B cell (primary cell): ENCODE data around the gene UBE2O. TPM values are rescaled to one million over a fixed set of nuclear protein-coding genes. Genes with fewer than 3 reads are reported as not detected.

Source experiments
- ATAC-seq: fragments of 200-7000 bp; cut with Tn5 transposase; one replicate; pipeline ENCODE4 v1.10.0; 2021; ENCODE audit warnings: low read depth, mild to moderate bottlenecking, moderate number of reproducible peaks, moderate library complexity
- CTCF ChIA-PET: fragments of 350-600 bp; sonication (Branson Sonifier 250); formaldehyde crosslinking; loops from one replicate; lab custom pipeline; 2021; ENCODE audit warnings: antibody characterized with exemption, inconsistent platforms; lab: Charles Lee
- POLR2A ChIA-PET: fragments of 350-600 bp; sonication (Branson Sonifier 250); formaldehyde crosslinking; loops from one replicate; lab custom pipeline; 2021; ENCODE audit warnings: antibody characterized with exemption; lab: Charles Lee
- DNase-seq: peaks from one replicate; pipeline ENCODE4 v3.0.0; 2013
- H2AFZ ChIP-seq: 2 replicates; pipeline ENCODE4 v1.6.1; 2012; ENCODE audit warnings: mild to moderate bottlenecking, low read depth, low read length; ENCODE audit not compliant: insufficient read depth, poor library complexity, severe bottlenecking
- H3K27ac ChIP-seq, 2 donors: 1 replicate in 1 of 2; 2 replicates in 1 of 2; pipeline ENCODE4 v1.5.1; 2012 to 2013; ENCODE audit warnings: low read length in 2 of 2, mild to moderate bottlenecking in 2 of 2, moderate library complexity in 1 of 2
- H3K27me3 ChIP-seq, 4 experiments: fragments of 200-600 bp in 1 of 4; sonication (generic) in 1 of 4; replicated peaks in 1 of 4; 1 replicate in 2 of 4; 2 replicates in 2 of 4; pipeline versions ENCODE4 v1.6.1 to v1.7.0; 2013 to 2016; ENCODE audit warnings: low read length in 3 of 4, mild to moderate bottlenecking in 2 of 4, mixed read lengths in 1 of 4, moderate library complexity in 1 of 4; ENCODE audit not compliant: insufficient read depth in 4 of 4, control insufficient read depth in 3 of 4; ENCODE audit errors: control extremely low read depth in 1 of 4
- H3K36me3 ChIP-seq, 2 experiments: replicated peaks in 1 of 2; 1 replicate in 1 of 2; 2 replicates in 1 of 2; pipeline versions ENCODE4 v1.6.1 to v1.7.1; 2013; ENCODE audit warnings: low read length in 1 of 2; ENCODE audit not compliant: insufficient read depth in 2 of 2, control insufficient read depth in 1 of 2; ENCODE audit errors: control extremely low read depth in 1 of 2, extremely low read depth in 1 of 2
- H3K4me1 ChIP-seq, 2 donors: fragments of 200-600 bp in 1 of 2; sonication (generic) in 1 of 2; 1 replicate in 1 of 2; 2 replicates in 1 of 2; pipeline versions ENCODE4 v1.5.1 to v1.6.1; 2013 to 2017; ENCODE audit warnings: low read length in 2 of 2; ENCODE audit not compliant: control insufficient read depth in 2 of 2, insufficient read depth in 2 of 2
- H3K4me2 ChIP-seq: replicated peaks from 2 replicates; pipeline ENCODE3; 2012; ENCODE audit warnings: mild to moderate bottlenecking, low read depth, low read length; ENCODE audit not compliant: poor library complexity, severe bottlenecking
- H3K4me3 ChIP-seq, 5 experiments: fragments of 200-600 bp in 1 of 5; sonication (generic) in 1 of 5; 1 replicate in 3 of 5; 2 replicates in 2 of 5; pipeline versions ENCODE4 v1.5.1 to v1.7.0; 2011 to 2016; ENCODE audit warnings: low read length in 4 of 5, mild to moderate bottlenecking in 4 of 5, low read depth in 2 of 5, control low read depth in 1 of 5, moderate library complexity in 1 of 5; ENCODE audit not compliant: insufficient read depth in 1 of 5; ENCODE audit errors: control extremely low read depth in 1 of 5, extremely low read depth in 1 of 5
- H3K79me2 ChIP-seq: fragments of 200-600 bp; sonication (generic); one replicate; pipeline ENCODE4 v1.6.0; 2016; ENCODE audit warnings: low read length; ENCODE audit not compliant: control insufficient read depth, insufficient read depth
- H3K9ac ChIP-seq: fragments of 200-600 bp; sonication (generic); 2 replicates; pipeline ENCODE4 v1.6.1; 2017; ENCODE audit warnings: mild to moderate bottlenecking, low read length, moderate library complexity
- H3K9me3 ChIP-seq, 3 donors: one replicate each; pipeline versions ENCODE4 v1.6.1 to v1.7.1; 2013; ENCODE audit warnings: low read length in 2 of 3; ENCODE audit not compliant: control insufficient read depth in 2 of 3, insufficient read depth in 1 of 3; ENCODE audit errors: control extremely low read depth in 1 of 3
- H4K20me1 ChIP-seq: 2 replicates; pipeline ENCODE4 v1.6.0; 2012; ENCODE audit warnings: mild to moderate bottlenecking, low read length; ENCODE audit not compliant: insufficient read depth, control insufficient read depth, poor library complexity, severe bottlenecking
- H3K27ac Mint-ChIP-seq: one replicate; pipeline ENCODE4 v1.8.0; 2021; ENCODE audit warnings: mixed read lengths
- H3K27me3 Mint-ChIP-seq: one replicate; pipeline ENCODE4 v1.8.0; 2021; ENCODE audit warnings: mixed read lengths
- H3K4me1 Mint-ChIP-seq: one replicate; pipeline ENCODE4 v1.8.0; 2021; ENCODE audit warnings: mixed read lengths
- H3K4me3 Mint-ChIP-seq: one replicate; pipeline ENCODE4 v1.8.0; 2021; ENCODE audit warnings: mixed read lengths
- H3K9me3 Mint-ChIP-seq: one replicate; pipeline ENCODE4 v1.8.0; 2022; ENCODE audit warnings: mixed read lengths; ENCODE audit not compliant: insufficient read depth
- CTCF ChIP-seq: fragments of 200-600 bp; IDR thresholded peaks from one replicate; pipeline ENCODE4 v1.8.0; 2022; ENCODE audit warnings: antibody characterized with exemption, mild to moderate bottlenecking
- EZH2 ChIP-seq: IDR thresholded peaks from 2 replicates; pipeline ENCODE4 v1.6.1; 2012; ENCODE audit warnings: borderline replicate concordance, low read depth, mild to moderate bottlenecking, moderate library complexity, low read length; ENCODE audit not compliant: insufficient read depth, poor library complexity, severe bottlenecking
- WGBS: methylation state at CpG from one replicate; pipeline ENCODE4 v1.1.5; 2013; ENCODE audit warnings: missing lambda C conversion rate; ENCODE audit not compliant: insufficient coverage; 5-methylcytosine and 5-hydroxymethylcytosine counted together
- intact Hi-C: fragments of 100-400 bp; cut with micrococcal nuclease; formaldehyde crosslinking; loops from one replicate; pipeline ENCODE4 v1.10.0; 2022
- polyA plus RNA-seq: library from polyadenylated mRNA; depleted of rRNA; stranded (reverse); fragments of >200 nt; gene quantifications from 2 replicates; pipeline ENCODE4 v1.2.3, GENCODE V29; 2012
- total RNA-seq, 2 donors: library from RNA; stranded (reverse); fragments of 120-200 nt in 1 of 2; gene quantifications; 1 replicate in 1 of 2; 2 replicates in 1 of 2; pipeline versions ENCODE4 v1.2.3 to v1.2.4, GENCODE V29; 2013 to 2022

The UBE2O gene
- total and polyA plus RNA-seq, 2 donors (not counting 1 experiment from before 2014, with no cell fraction given) = 41.3 to 54.0 TPM

- peaks cover 17% of the 10 kb centered on the region for H3K79me2 ChIP-seq
- H4K20me1 ChIP-seq = peaks cover 20% of the 10 kb centered on the region
- H3K27ac Mint-ChIP-seq = no peak overlapping the region
- TF ChIP-seq EZH2 (no peak), CTCF (no peak)
- no peak for ATAC-seq
- H3K9me3 Mint-ChIP-seq = no peaks in the 10 kb centered on the region
- no peak overlapping the region for H2AFZ ChIP-seq
- H3K27ac ChIP-seq = no peak overlapping the region
- peaks cover 0 to 84% of the 10 kb centered on the region in 2 experiments for H3K36me3 ChIP-seq
- H3K4me1 Mint-ChIP-seq = no peaks in the 10 kb centered on the region
- H3K4me3 ChIP-seq = no peak overlapping the region
- no peak for DNase-seq
- intact Hi-C loops = no loop called here
- no peak overlapping the region for H3K9ac ChIP-seq
- ChIA-PET CTCF (interaction anchor here (0.9 to 6.3 kb wide), 8 partner anchors 11 to 99 kb away, joined by 3 to 119 read pairs (median 30); partner anchors contain the start of gene SPHK1), POLR2A (no interaction called here)
- H3K27me3 ChIP-seq = no peaks in the 10 kb centered on the region
- H3K27me3 Mint-ChIP-seq = no peaks in the 10 kb centered on the region
- no peak overlapping the region for H3K4me3 Mint-ChIP-seq
- H3K4me2 ChIP-seq = no peak overlapping the region
- H3K9me3 ChIP-seq = no peaks in the 10 kb centered on the region
- no peaks in the 10 kb centered on the region for H3K4me1 ChIP-seq
- WGBS = 97% methylated on average over 15 of the region's 15 CpGs
These were observed 57.0 kb downstream of the UBE2O start for GRCh38 chr17:76395980-76396379.

GRCh38 chr17:76394166-76394565 lies 58.8 kb downstream of the UBE2O start:
- no peak for DNase-seq
- TF ChIP-seq EZH2 (no peak), CTCF (no peak)
- Mint-ChIP-seq H3K27ac (no peak overlapping the region), H3K9me3 (no peaks in the 10 kb centered on the region), H3K27me3 (no peaks in the 10 kb centered on the region), H3K4me1 (no peaks in the 10 kb centered on the region), H3K4me3 (no peak overlapping the region)
- no peak for ATAC-seq
- Histone ChIP-seq H3K4me3 (no peak overlapping the region), H3K9ac (no peak overlapping the region), H3K27ac (no peak overlapping the region), H3K36me3 (peaks cover 0 to 75% of the 10 kb centered on the region in 2 experiments), H3K27me3 (no peaks in the 10 kb centered on the region), H2AFZ (no peak overlapping the region), H3K4me1 (no peaks in the 10 kb centered on the region), H3K4me2 (no peak overlapping the region), H3K9me3 (no peaks in the 10 kb centered on the region), H3K79me2 (peaks cover 6% of the 10 kb centered on the region), H4K20me1 (peaks cover 14% of the 10 kb centered on the region)
- POLR2A ChIA-PET = no interaction called here
- intact Hi-C loops = no loop called here
- 90% methylated on average over 8 of the region's 10 CpGs for WGBS
- CTCF ChIA-PET = interaction anchor here (0.7 to 5.5 kb wide), 4 partner anchors 66 to 380 kb away, joined by 3 to 119 read pairs (median 4); no protein-coding TSS in a partner anchor
